Mesenteric fat pad (tissue), 1 donor: Measurements from ENCODE around the gene TFR2. TPM values are rescaled to one million over a fixed set of nuclear protein-coding genes. Genes with fewer than 3 reads are reported as not detected.

ENCODE experiments used
- DNase-seq: peaks from one replicate; pipeline ENCODE4 v3.0.0-alpha.2; 2020; ENCODE audit warnings: low spot score
- long read RNA-seq: library from polyadenylated mRNA; unstranded; transcript quantifications from one replicate; pipeline ENCODE4 v2.0.0, GENCODE V29; 2020
- total RNA-seq: library from RNA; stranded (reverse); fragmentation: NEBNext Ultra II Directional; extraction: Animal tissue kit (Norgen Biotek cat#: 25700); gene quantifications from one replicate; pipeline ENCODE4 v1.2.1, GENCODE V29; 2021
- donor health status: DM: yes; HTN: yes; CAD: no.

Gene TFR2
- total RNA-seq, result 0.29 TPM
- long read RNA-seq, result 0 reads

GRCh38 chr7:100641463-100641859 is at the start of gene TFR2:
TSS of gene TFR2 (minus strand) at chr7:100641552. CDS start at chr7:100641509, 43 bp downstream.
- DNase-seq, result no peak

- no peak for DNase-seq
Observed at GRCh38 chr7:100689230-100690135, 48.1 kb upstream of the TFR2 start.

GRCh38 chr7:100688326-100688860 is 47.0 kb upstream of the TFR2 start:
- DNase-seq, result no peak

GRCh38 chr7:100687751-100688300 is 46.5 kb upstream of the TFR2 start:
- no peak for DNase-seq

GRCh38 chr7:100687261-100687660 is 45.9 kb upstream of the TFR2 start:
- DNase-seq, result no peak

GRCh38 chr7:100686822-100687211 is 45.5 kb upstream of the TFR2 start:
- no peak for DNase-seq

GRCh38 chr7:100686201-100686821 is 45.0 kb upstream of the TFR2 start:
- no peak for DNase-seq

GRCh38 chr7:100685631-100686145 is 44.3 kb upstream of the TFR2 start:
- DNase-seq, result no peak

GRCh38 chr7:100685049-100685605 is 43.8 kb upstream of the TFR2 start:
- DNase-seq, result no peak

- DNase-seq, result no peak
Observed at GRCh38 chr7:100684534-100685042, 43.2 kb upstream of the TFR2 start.

- no peak for DNase-seq
Observed at GRCh38 chr7:100683659-100684533, 42.5 kb upstream of the TFR2 start.

- no peak for DNase-seq
Observed at GRCh38 chr7:100682991-100683658, 41.8 kb upstream of the TFR2 start.

- no peak for DNase-seq
Observed at GRCh38 chr7:100682228-100682741, 40.9 kb upstream of the TFR2 start.

GRCh38 chr7:100681491-100682227 is 40.3 kb upstream of the TFR2 start:
- DNase-seq, result no peak

- DNase-seq, result no peak
Observed at GRCh38 chr7:100680576-100681271, 39.4 kb upstream of the TFR2 start.

- no peak for DNase-seq
Observed at GRCh38 chr7:100679927-100680575, 38.7 kb upstream of the TFR2 start.

- DNase-seq, result no peak
Observed at GRCh38 chr7:100679129-100679926, 38.0 kb upstream of the TFR2 start.
